Spleen (tissue), 7 donors: Measurements from ENCODE around the gene GRIK4.

ENCODE experiments used
- POLR2A ChIP-seq, 3 donors: fragments of 450-650 bp; IDR thresholded peaks; one replicate each; pipeline ENCODE4 v1.5.1; 2017; ENCODE audit warnings: antibody characterized with exemption in 3 of 3, mild to moderate bottlenecking in 1 of 3
- POLR2AphosphoS5 ChIP-seq, 3 donors: sonication (generic); formaldehyde crosslinking; IDR thresholded peaks; one replicate each; pipeline ENCODE4 v1.5.1; 2017; ENCODE audit warnings: antibody characterized with exemption in 3 of 3
- TF ChIP-seq, protein P1 (sequence below), 11 experiments: fragments of 200-600 bp in 7 of 11; fragments of 450-650 bp in 4 of 11; sonication (generic) in 4 of 11; IDR thresholded peaks in 8 of 11; conservative IDR thresholded peaks in 3 of 11; 1 replicate in 7 of 11; 2 replicates in 4 of 11; pipeline versions ENCODE4 v1.4.0 to v1.8.0; 2016 to 2021; ENCODE audit warnings: antibody characterized with exemption in 11 of 11, inconsistent platforms in 4 of 11, mild to moderate bottlenecking in 1 of 11
- donor health status: DM: no; HTN: no; CAD: no; lungs with moderate emphysema.
- donor health status: DM: no; HTN: no; CAD: no.
- donor health status: DM: no; HTN: no; CAD: no.

DNA sequence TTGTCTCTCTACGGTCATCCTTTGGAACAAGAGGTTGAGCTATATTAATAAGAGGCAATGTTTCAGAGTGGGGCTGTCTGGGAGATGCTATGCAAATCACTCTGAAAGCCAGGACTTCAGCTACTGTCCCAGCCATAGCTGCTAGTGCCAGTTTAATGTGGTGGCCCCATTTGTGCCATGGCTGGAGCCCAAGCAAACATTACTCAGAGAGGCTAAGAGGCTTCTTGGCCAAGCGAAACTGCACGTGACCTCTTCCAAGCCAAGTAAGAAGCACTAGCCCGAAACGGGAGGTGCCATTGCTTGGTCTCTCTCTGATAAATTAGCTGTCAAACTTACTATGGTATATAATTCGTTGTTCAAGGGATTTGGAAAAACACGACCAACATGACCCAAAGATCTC is 462.0 kb downstream of the GRIK4 start:
- TF ChIP-seq POLR2A (IDR thresholded peaks at IDR 0.05) (no peak), POLR2AphosphoS5 (IDR thresholded peaks at IDR 0.05) (no peak)
- TF ChIP-seq, protein P1, sequence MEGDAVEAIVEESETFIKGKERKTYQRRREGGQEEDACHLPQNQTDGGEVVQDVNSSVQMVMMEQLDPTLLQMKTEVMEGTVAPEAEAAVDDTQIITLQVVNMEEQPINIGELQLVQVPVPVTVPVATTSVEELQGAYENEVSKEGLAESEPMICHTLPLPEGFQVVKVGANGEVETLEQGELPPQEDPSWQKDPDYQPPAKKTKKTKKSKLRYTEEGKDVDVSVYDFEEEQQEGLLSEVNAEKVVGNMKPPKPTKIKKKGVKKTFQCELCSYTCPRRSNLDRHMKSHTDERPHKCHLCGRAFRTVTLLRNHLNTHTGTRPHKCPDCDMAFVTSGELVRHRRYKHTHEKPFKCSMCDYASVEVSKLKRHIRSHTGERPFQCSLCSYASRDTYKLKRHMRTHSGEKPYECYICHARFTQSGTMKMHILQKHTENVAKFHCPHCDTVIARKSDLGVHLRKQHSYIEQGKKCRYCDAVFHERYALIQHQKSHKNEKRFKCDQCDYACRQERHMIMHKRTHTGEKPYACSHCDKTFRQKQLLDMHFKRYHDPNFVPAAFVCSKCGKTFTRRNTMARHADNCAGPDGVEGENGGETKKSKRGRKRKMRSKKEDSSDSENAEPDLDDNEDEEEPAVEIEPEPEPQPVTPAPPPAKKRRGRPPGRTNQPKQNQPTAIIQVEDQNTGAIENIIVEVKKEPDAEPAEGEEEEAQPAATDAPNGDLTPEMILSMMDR (IDR thresholded peaks at IDR 0.05 in 8 of 11, conservative IDR thresholded peaks at IDR 0.05 in 3 of 11), result no peak
